ENCODE measurements around the gene OLFML1.

Gene OLFML1

GRCh38 chr11:7532405-7533145 lies 47.3 kb downstream of the OLFML1 start:
- DNase-seq (ENCODE audit: low read depth) = no peak

- DNase-seq (ENCODE audit: low read depth) = no peak
Observed at GRCh38 chr11:7533199-7534041, 48.1 kb downstream of the OLFML1 start.

DNA sequence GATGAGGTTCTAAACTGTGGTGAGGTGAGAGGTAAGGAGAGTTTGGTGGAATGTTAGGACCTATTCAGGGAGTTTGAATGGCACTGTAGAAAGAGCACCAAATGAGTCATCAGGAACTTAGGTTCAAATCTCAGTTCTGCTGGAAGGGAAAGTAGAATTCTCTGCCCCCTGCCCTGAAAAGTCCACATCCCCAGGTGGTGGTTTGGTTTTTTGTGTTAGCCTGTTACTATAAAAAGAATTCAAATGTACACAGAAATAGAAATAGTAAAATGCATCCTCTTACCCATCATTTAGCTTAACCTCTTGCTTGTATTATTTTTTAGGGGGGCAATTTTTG lies 48.7 kb downstream of the OLFML1 start:
- DNase-seq (ENCODE audit: low read depth) = no peak

DNA sequence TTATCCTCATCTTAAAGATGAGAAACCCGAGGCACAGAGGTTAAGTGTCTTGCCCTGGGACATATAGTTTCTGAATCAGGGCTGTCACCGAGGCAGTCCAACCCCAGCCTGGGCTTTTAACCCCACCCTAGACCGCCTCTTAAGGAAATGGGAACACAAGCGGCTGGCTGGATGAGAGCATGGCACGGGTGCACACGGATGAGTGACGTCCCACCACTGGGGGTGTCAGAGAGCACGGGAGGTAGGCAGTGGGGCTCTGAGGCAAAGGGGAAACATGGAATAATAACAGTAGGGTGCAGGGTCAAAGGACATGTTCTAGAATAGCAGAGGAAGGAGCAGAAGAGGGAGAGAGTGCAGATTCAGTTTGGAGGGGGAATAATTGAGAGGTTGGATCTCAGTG lies 50.8 kb downstream of the OLFML1 start:
- no peak for DNase-seq (ENCODE audit: low read depth)

- no peak for DNase-seq (ENCODE audit: low read depth)
Observed at GRCh38 chr11:7537265-7537664, 52.0 kb downstream of the OLFML1 start.

- DNase-seq (ENCODE audit: low read depth) = no peak
Observed at GRCh38 chr11:7538031-7538430, 52.7 kb downstream of the OLFML1 start.

- DNase-seq (ENCODE audit: low read depth) = no peak
Observed at GRCh38 chr11:7538466-7539454, 53.5 kb downstream of the OLFML1 start.

DNA sequence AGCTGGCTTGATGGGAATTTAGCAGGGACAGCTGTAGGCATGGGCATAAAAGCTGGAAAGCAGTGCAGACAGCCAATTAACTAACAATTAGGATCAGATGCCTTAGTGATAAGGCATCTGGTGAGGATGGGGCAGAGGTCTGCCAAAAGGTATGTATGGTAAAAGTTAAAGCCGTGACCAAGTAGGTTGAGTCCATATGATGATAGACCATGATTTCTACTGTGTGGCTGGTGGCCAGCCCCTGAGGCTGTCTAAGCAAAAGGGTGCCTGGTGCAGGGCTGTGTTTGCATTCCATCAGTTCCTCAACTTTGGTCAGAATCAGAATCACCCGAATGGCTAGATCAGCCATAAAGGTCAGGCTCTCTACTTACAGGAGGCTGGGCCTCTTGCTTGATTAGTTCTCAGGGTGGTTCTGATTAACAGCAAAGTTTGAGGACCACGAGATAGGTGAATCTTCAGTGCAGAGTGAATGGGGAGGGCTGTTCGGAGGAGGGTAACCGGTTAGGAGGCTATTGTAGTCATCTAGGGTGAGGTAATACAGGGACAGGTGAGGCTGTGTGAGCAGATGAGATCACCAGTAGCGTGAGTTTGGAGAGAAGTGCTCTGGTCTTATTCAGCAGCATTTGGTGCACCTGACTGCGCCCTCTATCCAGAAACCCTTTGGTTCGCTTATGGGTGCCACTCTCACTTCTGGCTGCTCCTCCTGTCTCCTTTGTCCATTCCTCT lies 55.7 kb downstream of the OLFML1 start:
- DNase-seq (ENCODE audit: low read depth) = no peak

DNA sequence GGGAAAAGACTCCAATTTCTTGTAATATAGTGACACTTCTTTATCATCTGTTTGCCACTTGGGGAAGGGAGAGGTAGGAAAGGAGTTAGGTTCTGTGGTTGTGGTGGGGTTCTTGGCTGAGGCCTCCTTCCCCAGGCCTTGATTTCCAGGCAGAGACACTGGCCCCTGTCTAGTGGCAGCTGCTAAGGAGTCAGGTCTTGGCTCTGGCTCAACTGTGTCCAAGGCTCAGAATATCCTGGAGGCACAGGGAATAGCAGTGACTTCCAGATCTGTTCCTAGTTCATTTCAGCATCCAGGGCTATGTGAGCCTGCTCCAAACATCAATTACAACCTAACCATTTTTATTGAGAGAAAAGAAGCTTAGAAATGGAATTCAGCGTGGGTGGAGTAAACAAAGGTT lies 58.0 kb downstream of the OLFML1 start:
- DNase-seq (ENCODE audit: low read depth) = no peak

DNA sequence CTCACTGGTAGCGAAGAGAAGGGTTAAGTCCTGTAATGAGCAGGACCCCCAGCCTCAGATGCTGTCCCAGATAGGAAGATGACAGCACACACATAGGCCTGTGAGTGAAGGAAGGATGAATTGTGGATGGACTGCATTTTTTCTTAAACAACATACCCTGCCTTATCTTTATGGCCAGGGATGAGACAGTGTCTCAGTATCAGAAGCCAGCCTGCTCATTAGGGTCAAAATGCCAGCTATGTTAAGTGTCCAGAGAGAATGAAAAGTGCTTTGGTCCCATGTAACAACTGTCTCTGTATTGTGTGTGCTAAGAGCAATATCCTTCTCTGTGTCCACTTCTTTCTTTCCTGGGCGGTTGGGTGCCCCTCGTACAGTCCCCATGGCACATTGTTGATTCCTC lies 58.7 kb downstream of the OLFML1 start:
- DNase-seq (ENCODE audit: low read depth) = no peak

DNA sequence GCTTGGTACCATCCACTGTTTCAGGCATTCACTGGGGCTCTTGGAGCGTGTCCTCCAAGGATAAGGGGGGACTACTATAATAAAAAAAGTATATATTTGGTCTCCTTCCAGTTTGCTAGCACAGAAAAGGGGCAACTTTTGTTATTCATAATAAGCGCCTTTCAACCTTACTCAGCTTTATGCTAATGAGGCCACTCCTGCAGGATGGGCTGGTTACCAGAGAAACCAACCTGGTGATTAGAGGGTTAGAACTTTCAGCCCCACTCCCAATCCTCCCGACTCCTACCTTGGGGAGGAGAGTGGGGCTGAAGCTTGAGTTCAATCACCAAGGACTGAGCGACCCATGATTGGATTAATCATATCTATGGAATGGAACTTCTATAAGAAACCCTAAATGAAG lies 60.3 kb downstream of the OLFML1 start:
- DNase-seq (ENCODE audit: low read depth) = no peak

DNA sequence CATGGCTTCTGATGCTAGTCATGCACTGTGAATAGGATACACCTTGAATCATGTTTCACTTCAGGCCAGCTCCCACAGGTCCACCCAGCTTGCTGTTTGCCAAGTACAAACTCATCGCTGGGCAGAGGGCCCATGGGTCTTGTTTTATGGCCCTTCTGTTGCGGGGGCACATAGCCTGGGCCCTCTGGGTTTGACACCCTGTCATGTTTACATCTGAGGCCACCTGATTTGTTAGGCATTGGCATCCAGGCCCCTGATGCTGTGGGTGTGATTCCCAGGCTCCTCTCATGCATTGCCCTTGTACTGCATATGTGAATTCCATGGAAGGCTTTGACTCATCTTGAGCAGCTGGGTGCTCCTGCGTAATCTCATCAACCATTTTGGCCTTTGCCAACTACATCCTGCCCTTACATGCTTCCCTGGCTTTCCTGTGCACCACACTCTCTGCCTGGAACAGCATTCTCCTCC lies 61.1 kb downstream of the OLFML1 start:
- no peak for DNase-seq (ENCODE audit: low read depth)

GRCh38 chr11:7547687-7548086 lies 62.4 kb downstream of the OLFML1 start:
- DNase-seq (ENCODE audit: low read depth) = no peak

DNA sequence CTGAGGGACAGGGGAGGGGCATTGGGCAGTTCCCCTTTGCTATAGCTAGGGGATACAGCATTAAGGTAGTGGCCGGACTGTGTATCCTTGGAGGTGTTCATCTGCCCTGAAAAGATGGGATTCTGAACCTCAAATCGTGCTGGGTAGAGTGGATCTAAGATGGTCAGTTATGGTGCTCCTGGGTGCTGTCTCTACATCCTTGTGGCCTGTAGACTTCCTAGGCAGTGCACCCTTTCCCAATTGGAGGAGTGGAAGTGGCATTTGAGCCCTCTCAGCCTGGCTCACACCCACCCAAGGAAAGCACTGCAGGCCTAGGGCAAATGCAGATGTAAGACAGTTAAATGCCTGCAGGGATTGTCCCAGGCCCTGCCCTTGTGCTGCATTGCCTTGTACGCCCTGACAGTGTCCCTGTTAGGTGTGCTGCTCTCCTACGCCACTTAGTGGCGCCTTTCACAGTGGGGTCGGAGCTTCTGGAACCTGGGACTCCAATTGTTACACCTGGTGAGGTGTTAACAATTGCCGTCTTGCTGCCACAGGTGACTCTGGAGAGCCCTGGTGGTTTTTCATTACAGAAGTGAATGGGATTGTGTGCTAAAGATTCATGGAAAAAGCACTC lies 63.5 kb downstream of the OLFML1 start:
- DNase-seq (ENCODE audit: low read depth) = no peak

DNA sequence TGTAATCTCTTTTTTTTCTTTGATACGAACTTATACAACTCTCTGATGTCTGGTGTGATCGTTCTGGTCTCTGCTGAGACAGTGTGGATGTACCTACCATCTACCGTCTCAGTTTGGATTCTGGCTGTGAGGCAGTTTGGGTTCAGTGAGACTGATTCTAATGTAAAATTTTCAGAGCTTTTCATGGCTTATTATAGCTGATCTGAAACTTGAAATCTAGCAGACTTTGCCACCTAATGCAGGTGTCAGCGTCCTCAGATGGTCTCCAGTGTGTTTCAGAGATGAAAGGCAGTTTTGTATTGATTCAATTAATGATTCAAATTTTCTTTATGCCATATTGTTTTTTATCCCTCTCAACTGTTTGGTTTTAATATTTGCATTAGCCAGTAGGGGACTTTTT lies 64.4 kb downstream of the OLFML1 start:
- DNase-seq (ENCODE audit: low read depth) = no peak

DNA sequence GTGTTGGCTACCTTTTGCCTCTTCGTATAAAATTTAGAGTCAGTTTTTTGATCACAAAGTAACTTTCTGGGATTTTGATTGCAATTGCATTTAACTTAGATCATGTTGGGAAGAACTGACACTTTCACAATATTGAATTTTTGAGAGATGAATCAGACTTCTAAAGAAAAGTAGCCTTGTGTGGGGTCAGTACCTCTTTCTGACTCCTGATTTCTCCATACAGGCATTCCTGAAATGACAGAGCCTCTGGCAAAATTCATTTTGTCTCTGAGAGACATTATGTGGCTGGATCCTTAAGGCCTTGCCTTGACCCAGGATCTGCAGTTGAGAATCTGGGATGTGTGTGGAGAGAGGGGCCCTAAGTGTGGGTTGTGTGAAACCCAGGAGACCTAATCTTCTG lies 66.3 kb downstream of the OLFML1 start:
- no peak for DNase-seq (ENCODE audit: low read depth)

GRCh38 chr11:7552666-7553065 lies 67.4 kb downstream of the OLFML1 start:
- no peak for DNase-seq (ENCODE audit: low read depth)

GRCh38 chr11:7555052-7555699 lies 69.9 kb downstream of the OLFML1 start:
- no peak for DNase-seq (ENCODE audit: low read depth)

DNA sequence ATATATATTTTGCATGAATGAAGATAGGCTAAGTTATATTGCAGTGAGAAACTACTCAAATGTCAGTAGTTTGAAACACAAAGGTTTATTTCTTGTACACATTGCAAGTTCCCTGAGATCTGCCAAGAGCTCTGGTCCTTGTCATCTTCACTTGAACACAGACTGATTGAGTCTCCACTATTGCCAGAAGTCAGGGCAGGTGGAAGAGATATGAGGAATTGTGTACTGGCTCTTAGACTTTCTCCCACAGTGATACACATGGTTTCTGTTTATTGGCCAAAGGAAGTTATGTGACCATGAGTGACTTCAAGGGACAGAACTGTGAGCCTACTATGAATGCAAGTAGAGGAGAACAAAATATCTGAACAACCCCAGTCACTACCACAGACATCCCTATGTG lies 72.7 kb downstream of the OLFML1 start:
- no peak for DNase-seq (ENCODE audit: low read depth)

GRCh38 chr11:7559398-7560283 lies 74.3 kb downstream of the OLFML1 start:
- no peak for DNase-seq (ENCODE audit: low read depth)
